Effector memory CD4-positive, alpha-beta T cell (primary cell): Measurements from ENCODE around the gene RBKS.
"Not testable (repeated sequence)": the region's sequence is repeated elsewhere in the genome, so short reads cannot be mapped to it uniquely, and the experiment has no call there.

ENCODE experiments used
- DNase-seq, 3 donors: peaks; one replicate each; pipeline ENCODE4 v3.0.0-alpha.2; 2020
- H3K27ac ChIP-seq: 2 replicates; pipeline ENCODE4 v1.7.0; 2013; ENCODE audit warnings: mild to moderate bottlenecking, low read length, moderate library complexity; ENCODE audit not compliant: insufficient read depth, poor library complexity, severe bottlenecking
- H3K27me3 ChIP-seq: replicated peaks from 2 replicates; pipeline ENCODE4 v1.7.0; 2013; ENCODE audit warnings: mild to moderate bottlenecking, low read length; ENCODE audit not compliant: insufficient read depth, control insufficient read depth, poor library complexity, severe bottlenecking
- H3K36me3 ChIP-seq: 2 replicates; pipeline ENCODE4 v1.7.0; 2013; ENCODE audit warnings: mild to moderate bottlenecking, low read length, moderate library complexity; ENCODE audit not compliant: control insufficient read depth, insufficient read depth
- H3K4me1 ChIP-seq: 2 replicates; pipeline ENCODE4 v1.7.0; 2013; ENCODE audit warnings: low read length, mild to moderate bottlenecking; ENCODE audit not compliant: control insufficient read depth, insufficient read depth, poor library complexity, severe bottlenecking
- H3K4me3 ChIP-seq: 2 replicates; pipeline ENCODE4 v1.7.0; 2013; ENCODE audit warnings: low read length, low read depth, mild to moderate bottlenecking; ENCODE audit not compliant: insufficient read depth, poor library complexity, severe bottlenecking
- H3K9me3 ChIP-seq: 2 replicates; pipeline ENCODE4 v1.7.0; 2013; ENCODE audit warnings: mild to moderate bottlenecking, low read length, moderate library complexity; ENCODE audit not compliant: control insufficient read depth

Gene RBKS

DNA sequence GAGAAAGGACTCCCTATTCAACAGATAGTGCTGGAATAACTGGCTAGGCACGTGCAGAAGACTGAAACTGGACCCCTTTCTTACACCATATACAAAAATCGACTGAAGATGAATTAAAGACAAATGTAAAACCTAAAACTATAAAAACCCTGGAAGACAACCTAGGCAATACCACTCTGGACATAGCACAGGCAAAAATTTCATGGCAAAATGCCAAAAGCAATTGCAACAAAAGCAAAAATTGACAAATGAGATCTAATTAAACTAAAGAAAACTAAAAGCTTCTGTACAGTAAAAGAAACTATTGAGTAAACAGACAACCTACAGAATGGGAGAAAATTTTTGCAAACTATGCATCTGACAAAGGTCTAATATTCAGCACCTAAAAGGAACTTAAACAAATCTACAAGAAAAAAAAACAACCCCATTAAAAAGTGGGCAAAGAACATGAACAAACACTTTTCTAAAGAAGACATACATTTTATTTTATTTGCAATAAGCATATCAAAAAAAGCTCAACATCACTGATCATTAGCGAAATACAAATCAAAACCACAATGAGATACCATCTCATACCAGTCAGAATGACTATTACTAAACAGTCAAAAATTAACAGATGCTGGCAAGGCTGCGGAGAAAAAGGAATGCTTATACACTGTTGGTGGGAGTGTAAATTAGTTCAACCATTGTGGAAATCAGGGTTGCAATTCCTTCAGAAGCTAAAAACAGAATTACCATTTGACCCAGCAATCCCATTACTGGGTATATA lies 8.2 kb downstream of the RBKS start:
- not testable (repeated sequence) for DNase-seq

GRCh38 chr2:27878825-27879224 lies 11.4 kb downstream of the RBKS start:
- Histone ChIP-seq H3K4me1 (no peaks in the 10 kb centered on the region), H3K27ac (no peak overlapping the region), H3K27me3 (no peaks in the 10 kb centered on the region)

More for the DNA sequence above, 8.2 kb downstream of the RBKS start:
- H3K27me3 ChIP-seq, H3K4me1 ChIP-seq, H3K9me3 ChIP-seq, H3K4me3 ChIP-seq, H3K36me3 ChIP-seq, H3K27ac ChIP-seq: not testable (repeated sequence)

GRCh38 chr2:27875089-27875881 lies 14.9 kb downstream of the RBKS start:
- no peak overlapping the region for H3K27ac ChIP-seq
- no peaks in the 10 kb centered on the region for H3K9me3 ChIP-seq
- no peaks in the 10 kb centered on the region for H3K36me3 ChIP-seq
- H3K4me3 ChIP-seq: no peak overlapping the region
- no peaks in the 10 kb centered on the region for H3K27me3 ChIP-seq
- DNase-seq: no peak
- no peaks in the 10 kb centered on the region for H3K4me1 ChIP-seq

More at GRCh38 chr2:27878825-27879224, 11.4 kb downstream of the RBKS start:
- no peaks in the 10 kb centered on the region for H3K36me3 ChIP-seq
- H3K9me3 ChIP-seq: no peaks in the 10 kb centered on the region
- H3K4me3 ChIP-seq: no peak overlapping the region
- DNase-seq: no peak

GRCh38 chr2:27873091-27873490 lies 17.1 kb downstream of the RBKS start:
- Histone ChIP-seq H3K4me1 (no peaks in the 10 kb centered on the region), H3K27ac (no peak overlapping the region), H3K27me3 (no peaks in the 10 kb centered on the region), H3K36me3 (no peaks in the 10 kb centered on the region), H3K9me3 (no peaks in the 10 kb centered on the region), H3K4me3 (no peak overlapping the region)
- DNase-seq: no peak

DNA sequence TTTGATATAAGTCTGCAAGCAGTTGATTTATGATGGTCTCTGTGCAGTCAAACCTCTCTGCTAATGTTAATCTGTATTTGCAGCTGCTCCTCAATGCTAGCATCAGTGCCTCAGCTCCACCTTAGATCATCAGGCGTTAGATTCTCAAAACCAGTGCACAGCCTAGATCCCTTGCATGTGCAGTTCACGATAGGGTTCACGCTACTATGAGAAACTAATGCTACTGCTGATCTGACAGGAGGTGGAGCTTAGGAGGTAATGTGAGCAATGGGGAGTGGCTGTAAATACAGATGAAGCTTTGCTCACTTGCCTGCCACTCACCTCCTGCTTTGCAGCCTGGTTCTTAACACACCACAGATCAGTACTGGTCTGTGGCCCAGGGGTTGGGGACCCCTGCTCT lies 18.4 kb downstream of the RBKS start:
- no peaks in the 10 kb centered on the region for H3K4me1 ChIP-seq
- no peaks in the 10 kb centered on the region for H3K9me3 ChIP-seq
- no peak overlapping the region for H3K27ac ChIP-seq
- no peak overlapping the region for H3K4me3 ChIP-seq
- no peaks in the 10 kb centered on the region for H3K36me3 ChIP-seq
- no peak for DNase-seq
- no peaks in the 10 kb centered on the region for H3K27me3 ChIP-seq

GRCh38 chr2:27870724-27871123 lies 19.5 kb downstream of the RBKS start:
- no peaks in the 10 kb centered on the region for H3K36me3 ChIP-seq
- H3K9me3 ChIP-seq: no peaks in the 10 kb centered on the region
- DNase-seq: no peak
- H3K27ac ChIP-seq: no peak overlapping the region
- H3K27me3 ChIP-seq: no peaks in the 10 kb centered on the region
- no peaks in the 10 kb centered on the region for H3K4me1 ChIP-seq
- H3K4me3 ChIP-seq: no peak overlapping the region

- H3K9me3 ChIP-seq: no peaks in the 10 kb centered on the region
- no peaks in the 10 kb centered on the region for H3K27me3 ChIP-seq
- no peaks in the 10 kb centered on the region for H3K4me1 ChIP-seq
- H3K36me3 ChIP-seq: no peaks in the 10 kb centered on the region
- no peak for DNase-seq
- H3K27ac ChIP-seq: no peak overlapping the region
- H3K4me3 ChIP-seq: no peak overlapping the region
These were observed 20.4 kb downstream of the RBKS start for GRCh38 chr2:27869763-27870162.

DNA sequence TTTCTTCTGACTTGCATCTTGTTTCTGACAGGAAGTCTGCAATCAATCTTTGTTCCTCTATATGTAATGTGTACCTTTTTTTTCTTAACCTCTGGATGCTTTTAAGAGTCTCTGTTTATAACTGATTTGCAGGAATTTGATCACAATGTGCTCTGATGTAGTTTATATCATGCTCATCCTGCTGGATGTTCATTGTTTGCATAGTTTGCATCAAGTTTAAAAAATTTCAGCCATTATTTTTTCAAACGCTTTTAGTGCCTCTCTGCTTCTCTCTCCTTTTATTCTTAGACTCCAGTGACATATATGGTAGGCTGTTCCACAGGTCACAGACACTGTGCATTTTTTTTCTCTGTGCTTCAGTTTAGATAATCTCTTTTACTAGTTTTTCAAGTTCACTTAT lies 23.9 kb downstream of the RBKS start:
- Histone ChIP-seq H3K36me3 (no peaks in the 10 kb centered on the region), H3K4me3 (no peak overlapping the region), H3K9me3 (no peaks in the 10 kb centered on the region), H3K4me1 (no peaks in the 10 kb centered on the region), H3K27ac (no peak overlapping the region), H3K27me3 (no peaks in the 10 kb centered on the region)
- DNase-seq: no peak

DNA sequence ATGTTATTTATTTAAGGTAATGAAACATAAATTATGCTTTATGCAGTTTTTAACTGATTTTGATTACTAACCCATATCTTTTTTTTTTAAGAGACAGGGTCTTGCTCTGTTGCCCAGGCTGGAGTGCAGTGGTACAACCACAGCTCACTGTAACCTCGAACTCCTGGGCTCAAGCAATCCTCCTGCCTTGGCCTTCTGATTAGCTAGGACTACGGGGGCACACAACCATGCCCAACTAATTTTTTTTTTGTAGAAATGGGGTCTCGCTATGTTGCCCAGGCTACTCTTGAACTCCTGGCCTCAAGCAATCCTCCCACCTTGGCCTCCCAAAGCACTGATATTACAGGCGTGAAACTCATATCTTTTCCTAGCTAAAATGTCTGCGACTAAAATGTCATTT lies 26.2 kb downstream of the RBKS start:
- H3K4me3 ChIP-seq, H3K9me3 ChIP-seq, H3K27ac ChIP-seq, H3K27me3 ChIP-seq, H3K36me3 ChIP-seq, DNase-seq, H3K4me1 ChIP-seq: not testable (repeated sequence)

DNA sequence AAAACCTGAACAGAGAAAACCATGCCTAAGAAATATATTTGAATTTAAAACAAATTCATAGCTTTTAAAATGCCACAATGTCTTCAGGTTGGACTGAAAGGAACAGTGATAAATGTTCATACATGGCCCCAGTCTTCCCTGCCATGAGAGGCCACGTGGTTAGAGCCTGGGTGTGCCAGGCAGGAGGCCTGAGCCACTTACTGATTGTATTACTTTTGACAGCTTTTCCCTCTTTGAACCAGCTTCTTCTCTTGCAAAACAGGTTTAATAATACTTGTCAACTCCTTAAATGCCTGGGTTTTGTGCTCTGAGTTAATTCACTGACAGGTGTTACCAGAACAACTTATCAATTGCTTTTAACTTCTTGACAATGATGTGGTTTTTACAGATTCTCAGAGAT lies 27.0 kb downstream of the RBKS start:
- Histone ChIP-seq H3K9me3 (no peaks in the 10 kb centered on the region), H3K27ac (no peak overlapping the region), H3K36me3 (no peaks in the 10 kb centered on the region), H3K27me3 (no peaks in the 10 kb centered on the region), H3K4me1 (no peaks in the 10 kb centered on the region), H3K4me3 (no peak overlapping the region)
- DNase-seq: no peak
